ENCODE results near the gene CLCA1.

DNA sequence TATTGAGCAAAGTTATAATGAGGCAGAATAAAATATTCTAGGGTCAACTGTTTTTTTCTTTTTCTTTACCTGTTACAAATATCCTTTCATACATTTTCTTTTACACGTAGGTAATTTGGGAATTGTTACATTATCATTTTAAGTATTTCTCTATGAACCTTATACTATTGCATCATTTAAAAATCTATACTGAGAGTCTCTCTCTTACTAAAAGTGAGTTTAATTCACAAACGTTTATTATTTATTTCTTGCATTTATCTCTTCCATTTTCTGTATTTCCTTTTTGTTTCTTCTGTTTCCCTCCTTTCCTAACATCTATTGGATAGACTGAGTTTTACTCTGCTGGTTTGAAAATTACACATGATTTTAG is 52.8 kb downstream of the CLCA1 start:
- TF ChIP-seq, protein P1, sequence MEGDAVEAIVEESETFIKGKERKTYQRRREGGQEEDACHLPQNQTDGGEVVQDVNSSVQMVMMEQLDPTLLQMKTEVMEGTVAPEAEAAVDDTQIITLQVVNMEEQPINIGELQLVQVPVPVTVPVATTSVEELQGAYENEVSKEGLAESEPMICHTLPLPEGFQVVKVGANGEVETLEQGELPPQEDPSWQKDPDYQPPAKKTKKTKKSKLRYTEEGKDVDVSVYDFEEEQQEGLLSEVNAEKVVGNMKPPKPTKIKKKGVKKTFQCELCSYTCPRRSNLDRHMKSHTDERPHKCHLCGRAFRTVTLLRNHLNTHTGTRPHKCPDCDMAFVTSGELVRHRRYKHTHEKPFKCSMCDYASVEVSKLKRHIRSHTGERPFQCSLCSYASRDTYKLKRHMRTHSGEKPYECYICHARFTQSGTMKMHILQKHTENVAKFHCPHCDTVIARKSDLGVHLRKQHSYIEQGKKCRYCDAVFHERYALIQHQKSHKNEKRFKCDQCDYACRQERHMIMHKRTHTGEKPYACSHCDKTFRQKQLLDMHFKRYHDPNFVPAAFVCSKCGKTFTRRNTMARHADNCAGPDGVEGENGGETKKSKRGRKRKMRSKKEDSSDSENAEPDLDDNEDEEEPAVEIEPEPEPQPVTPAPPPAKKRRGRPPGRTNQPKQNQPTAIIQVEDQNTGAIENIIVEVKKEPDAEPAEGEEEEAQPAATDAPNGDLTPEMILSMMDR (IDR thresholded peaks at IDR 0.05), result no peak
- TF ChIP-seq POLR2A (IDR thresholded peaks at IDR 0.05), result no peak

Measured in esophagus squamous epithelium (tissue), 4 donors.